NCI-H1417 (cell line): ENCODE results near the gene ZCCHC4.

ENCODE experiments used
- DNase-seq, 3 experiments: peaks; one replicate each; lab custom pipeline; 2025; lab: John Stamatoyannopoulos, UW

ZCCHC4 gene, protein sequence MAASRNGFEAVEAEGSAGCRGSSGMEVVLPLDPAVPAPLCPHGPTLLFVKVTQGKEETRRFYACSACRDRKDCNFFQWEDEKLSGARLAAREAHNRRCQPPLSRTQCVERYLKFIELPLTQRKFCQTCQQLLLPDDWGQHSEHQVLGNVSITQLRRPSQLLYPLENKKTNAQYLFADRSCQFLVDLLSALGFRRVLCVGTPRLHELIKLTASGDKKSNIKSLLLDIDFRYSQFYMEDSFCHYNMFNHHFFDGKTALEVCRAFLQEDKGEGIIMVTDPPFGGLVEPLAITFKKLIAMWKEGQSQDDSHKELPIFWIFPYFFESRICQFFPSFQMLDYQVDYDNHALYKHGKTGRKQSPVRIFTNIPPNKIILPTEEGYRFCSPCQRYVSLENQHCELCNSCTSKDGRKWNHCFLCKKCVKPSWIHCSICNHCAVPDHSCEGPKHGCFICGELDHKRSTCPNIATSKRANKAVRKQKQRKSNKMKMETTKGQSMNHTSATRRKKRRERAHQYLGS

GRCh38 chr4:25312496-25313200, at the start of gene ZCCHC4:
Gene ZCCHC4, plus strand, starts transcription at chr4:25312774. Its CDS starts 36 bp downstream, at chr4:25312810.
- peak; percentile 91 to 96 (median 94) for DNase-seq

- DNase-seq, result no peak
Observed at GRCh38 chr4:25271866-25272265, 40.7 kb upstream of the ZCCHC4 start.

DNA sequence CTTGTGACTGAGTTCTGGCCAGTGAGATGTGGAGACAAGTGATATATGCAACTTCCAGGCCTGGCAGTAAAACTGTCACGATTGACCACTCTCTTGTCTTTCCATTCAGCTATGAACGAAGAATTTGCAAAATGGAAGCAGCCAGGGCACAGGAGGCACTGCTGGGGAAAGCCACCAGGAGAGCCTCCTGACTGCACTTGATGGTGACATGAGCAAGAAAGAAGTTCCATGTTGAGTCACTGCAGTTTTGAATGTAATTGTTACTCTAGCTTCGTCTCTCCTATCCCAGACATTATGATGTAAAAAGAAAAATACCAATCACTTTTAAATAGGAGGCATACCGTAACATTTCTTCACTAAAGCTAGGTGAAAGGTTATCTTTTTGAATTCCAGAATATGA, 32.4 kb upstream of the ZCCHC4 start:
- DNase-seq, result no peak

GRCh38 chr4:25283948-25284347, 28.6 kb upstream of the ZCCHC4 start:
- peak in 1 of 3 experiments; percentile 9 for DNase-seq

- DNase-seq, result no peak
Observed at GRCh38 chr4:25284466-25284865, 28.1 kb upstream of the ZCCHC4 start.

DNA sequence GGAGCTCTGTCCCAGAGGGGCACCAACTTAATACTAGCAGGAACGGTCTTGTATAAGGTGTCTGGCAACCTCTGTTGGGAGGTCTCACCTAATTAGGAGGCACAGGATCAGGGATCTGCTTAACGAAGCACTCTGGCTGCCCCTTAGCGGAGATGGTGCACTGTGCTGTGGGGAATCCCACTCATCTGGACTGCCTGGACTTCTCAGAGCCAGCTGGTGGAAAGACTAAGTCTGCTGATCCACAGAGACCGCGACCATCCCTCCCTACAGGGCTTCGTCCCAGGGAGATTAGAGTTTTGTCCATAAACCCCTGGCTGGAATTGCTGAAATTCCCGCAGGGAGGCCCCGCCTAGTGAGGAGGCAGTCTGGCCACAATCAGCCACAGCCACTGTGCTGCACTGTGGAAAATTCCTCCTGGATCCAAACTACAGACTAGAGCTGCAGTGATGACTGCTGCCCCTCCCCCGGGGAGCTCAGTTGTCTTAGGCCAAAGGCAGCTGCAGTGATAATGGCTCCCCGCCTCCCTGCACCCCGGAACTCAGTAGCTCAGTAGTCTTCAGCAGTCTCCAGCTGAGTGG, 22.0 kb upstream of the ZCCHC4 start:
- no peak for DNase-seq

GRCh38 chr4:25291158-25291733, 21.3 kb upstream of the ZCCHC4 start:
- no peak for DNase-seq

GRCh38 chr4:25297528-25298242, 14.9 kb upstream of the ZCCHC4 start:
- no peak for DNase-seq

DNA sequence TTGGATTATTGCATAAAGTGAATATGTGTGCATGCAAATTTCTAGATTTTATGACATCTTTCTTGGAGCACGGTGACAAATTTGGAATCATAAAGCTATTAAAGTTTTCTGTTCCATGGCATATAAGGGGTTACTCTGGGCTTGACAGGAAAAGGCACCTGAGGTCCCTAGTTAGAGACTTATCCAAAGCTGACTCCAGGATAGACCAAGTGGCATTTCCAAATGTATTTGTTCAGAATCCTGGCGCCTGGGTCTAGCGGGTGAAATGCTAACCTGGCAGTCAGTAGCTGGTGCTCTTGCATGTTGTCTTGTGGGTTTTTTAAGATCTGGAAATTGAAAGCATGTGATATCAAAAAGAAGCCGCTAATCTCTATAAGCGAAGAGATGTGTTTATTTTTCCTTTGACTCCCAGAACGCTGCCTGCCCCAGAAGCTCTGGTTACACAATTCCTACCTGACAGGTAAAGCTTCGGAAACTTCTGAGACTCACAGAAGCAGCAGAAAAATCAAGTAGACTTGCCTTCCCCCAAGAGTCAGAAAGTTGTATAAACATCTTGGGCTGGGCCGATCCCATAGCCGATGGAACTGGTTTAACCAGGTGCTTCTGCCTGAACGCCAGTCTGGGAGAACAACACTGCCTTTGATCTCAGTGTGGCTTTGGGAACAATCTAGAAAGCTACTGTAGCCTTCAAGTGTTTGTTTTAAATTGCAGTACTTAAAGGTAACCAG, 12.9 kb upstream of the ZCCHC4 start:
- peak in 2 of 3 experiments; percentile 37 to 61 for DNase-seq

DNA sequence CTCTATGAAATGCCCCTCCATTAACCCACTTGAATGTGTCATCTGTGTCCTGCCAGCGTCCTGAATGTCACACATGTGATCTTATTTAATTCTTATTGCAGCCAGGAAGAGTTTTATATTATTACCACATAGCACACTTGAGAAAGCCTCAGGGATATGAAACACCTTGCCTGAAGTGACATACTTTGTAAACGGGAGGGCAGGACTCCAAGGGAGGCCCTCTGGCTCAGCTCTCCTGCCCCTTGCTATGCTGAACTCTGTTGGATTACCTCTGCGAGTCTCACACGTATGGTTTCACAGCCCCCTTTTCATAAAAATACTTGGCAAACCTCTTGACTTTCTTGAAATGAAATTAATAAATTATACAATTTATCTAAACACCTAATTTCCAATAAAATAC, 11.1 kb upstream of the ZCCHC4 start:
- no peak for DNase-seq

GRCh38 chr4:25302626-25303025, 9.9 kb upstream of the ZCCHC4 start:
- DNase-seq, result no peak

- DNase-seq, result no peak
Observed at GRCh38 chr4:25303578-25303977, 9.0 kb upstream of the ZCCHC4 start.

DNA sequence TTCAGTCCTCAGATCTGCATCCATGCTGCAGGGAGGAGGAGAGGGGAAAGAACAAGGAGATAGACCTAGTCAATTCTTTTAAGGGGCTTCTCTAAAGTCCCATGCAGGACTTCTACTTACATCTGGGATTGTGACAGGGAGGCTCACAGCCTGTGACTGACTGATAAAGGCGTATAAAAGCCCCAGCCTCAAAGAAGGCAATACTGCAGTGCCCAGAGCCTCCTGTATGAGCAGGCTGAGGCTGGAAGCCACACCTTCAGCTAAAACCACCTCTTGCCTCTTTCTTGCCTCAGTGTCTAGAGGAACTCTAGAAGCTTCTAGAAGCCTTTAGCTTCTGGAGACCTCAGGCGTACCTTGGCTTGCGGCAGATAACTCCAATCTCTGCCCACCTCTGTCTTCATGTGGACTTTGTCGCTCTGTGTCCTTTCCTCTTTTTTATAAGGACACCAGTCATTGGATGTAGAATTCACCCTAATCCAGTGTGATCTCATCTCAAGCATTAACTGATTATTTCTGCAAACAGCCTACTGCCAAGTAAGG, 6.0 kb upstream of the ZCCHC4 start:
- DNase-seq, result no peak

GRCh38 chr4:25307596-25307995, 5.0 kb upstream of the ZCCHC4 start:
- no peak for DNase-seq

DNA sequence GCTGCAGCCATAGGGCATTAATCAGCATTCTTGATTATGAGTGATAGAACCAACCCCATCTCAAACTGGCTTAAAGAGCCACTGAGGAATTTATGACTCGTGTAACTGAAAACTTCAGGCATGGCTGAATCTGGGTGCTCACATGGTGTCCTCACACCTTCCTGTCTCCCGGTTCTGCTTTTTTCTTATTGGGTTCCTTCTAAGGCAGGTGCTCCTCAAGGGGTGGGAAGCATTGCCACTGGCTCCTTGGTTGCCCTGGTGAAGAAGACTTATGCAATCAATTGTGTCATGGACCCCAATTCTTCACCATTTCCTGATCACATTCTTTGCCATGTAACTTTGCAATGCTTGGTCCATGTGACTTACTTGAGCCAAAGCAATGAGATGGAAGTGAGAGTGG, 4.3 kb upstream of the ZCCHC4 start:
- no peak for DNase-seq

DNA sequence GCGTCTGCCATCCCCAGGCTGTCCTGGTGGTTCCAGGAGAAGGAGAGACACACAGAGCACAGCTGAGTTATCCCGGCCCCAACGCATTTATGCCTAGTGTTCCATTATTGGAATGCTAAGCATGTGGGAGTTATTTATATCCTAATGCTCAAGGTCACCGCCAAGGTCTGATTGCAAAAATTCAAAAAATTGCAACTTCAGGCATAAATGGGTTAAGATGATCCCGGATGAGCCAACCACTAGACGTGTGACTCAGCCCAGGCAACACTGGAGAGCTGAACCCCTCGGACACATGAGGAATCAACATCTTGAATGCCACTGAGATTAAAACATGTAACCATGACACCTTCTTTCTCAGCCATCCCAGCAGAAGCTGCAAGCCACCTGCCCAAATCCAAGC, 3.8 kb upstream of the ZCCHC4 start:
- no peak for DNase-seq

DNA sequence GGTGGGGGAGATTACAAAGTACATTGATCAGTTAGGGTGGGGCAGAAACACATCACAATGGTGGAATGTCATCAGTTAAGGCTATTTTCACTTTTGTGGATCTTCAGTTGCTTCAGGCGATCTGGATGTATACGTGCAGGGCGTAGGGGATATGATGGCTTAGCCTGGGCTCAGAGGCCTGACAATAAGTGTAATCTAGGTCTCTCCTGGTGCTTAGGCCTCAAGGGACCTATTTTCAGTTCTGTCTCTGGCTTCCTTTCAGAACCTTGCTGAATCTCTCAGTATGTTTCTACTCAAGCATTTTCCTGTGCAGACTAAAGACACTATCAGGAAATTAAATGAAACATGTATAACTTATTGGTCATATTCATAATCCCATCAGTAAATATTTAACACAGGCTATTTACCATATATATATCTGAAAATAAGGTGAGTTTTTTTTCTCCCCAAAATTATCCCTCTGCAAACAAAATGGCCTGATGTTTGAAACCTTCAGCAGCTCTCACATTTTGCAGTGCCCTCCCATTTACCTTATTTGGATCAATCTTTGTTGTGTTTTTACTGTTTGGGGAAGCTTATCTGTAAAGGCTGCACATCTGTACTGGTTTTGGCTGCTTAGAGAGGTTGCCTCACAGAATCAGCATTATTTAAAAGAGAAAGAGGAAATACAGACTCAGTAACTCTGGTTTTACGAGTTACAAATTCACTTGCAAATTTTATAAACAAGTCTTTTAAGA, 2.3 kb upstream of the ZCCHC4 start:
- DNase-seq, result no peak

DNA sequence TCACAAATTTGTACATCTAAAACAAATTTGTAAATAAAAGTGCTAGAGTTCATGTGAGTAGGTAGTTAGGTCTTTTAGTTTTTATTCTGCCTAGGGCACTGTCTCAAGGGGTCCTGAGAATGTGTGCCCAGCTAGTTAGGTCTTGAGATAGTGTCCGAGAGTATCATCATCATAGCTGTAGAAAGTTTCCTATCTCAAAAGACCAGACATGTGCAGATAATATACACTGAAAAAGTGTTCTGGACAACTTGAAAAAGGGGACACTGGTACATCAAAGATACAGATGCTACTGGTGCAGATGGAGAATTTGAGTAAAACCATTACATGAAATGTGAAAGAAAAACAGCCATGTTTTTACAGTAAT, 1.8 kb upstream of the ZCCHC4 start:
- DNase-seq, result no peak

- DNase-seq, result peak; percentile 12 to 49 (median 31)
Observed at GRCh38 chr4:25313201-25313895, 774 bp downstream of the ZCCHC4 start.

DNA sequence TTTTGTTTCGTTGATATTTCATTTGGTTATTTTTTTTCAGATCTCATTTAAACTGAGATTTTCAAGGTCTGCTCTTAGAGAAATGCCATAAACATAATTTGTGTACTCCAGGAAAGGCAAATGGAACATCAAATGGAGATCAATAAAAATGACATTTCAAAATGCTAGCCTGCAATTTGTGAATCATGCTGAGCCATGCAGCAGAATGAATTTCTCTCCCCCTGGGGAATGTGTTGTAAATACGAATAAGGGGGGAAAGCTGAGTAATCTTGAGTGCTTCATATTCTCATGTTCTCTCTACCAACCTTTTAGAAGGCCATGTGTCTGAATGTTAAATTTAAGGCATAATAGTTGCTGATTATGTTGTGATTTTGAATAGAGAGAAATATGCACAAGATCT, 7.8 kb downstream of the ZCCHC4 start:
- peak in 1 of 3 experiments; percentile 5 for DNase-seq
